ENCODE data around the gene CKS2. TPM values are rescaled to one million over a fixed set of nuclear protein-coding genes. Genes with fewer than 3 reads are reported as not detected.
"Not testable (repeated sequence)": the region's sequence is repeated elsewhere in the genome, so short reads cannot be mapped to it uniquely, and the experiment has no call there.

CKS2 gene
- polyA plus RNA-seq, 1 donor from 2014 or later = 48.5 TPM

DNA sequence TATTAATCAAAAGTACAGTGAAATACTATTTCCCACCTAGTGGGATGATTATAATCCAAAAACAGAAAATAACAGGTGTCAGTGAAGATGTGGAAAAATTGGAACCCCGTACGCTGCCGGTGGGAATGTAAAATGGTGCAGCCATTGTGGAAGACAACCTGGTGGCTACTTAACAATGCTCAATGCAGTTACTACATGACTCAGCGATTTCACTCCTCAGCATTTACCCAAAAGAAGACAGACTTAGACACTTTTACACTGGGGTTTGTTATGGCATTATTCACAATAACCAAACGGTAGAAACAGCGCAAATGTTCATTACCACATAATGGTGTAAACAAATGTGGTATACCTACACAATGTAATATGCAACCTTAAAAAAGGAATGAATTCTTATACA is 31.2 kb downstream of the CKS2 start:
- H4K20me1 ChIP-seq (ENCODE audit: insufficient read depth) = no peaks in the 10 kb centered on the region
- H3K9me2 ChIP-seq (ENCODE audit: insufficient read depth, low read length) = no peaks in the 10 kb centered on the region
- H3K36me3 ChIP-seq (ENCODE audit: insufficient read depth, low read length) = peaks cover 40% of the 10 kb centered on the region
- no peaks in the 10 kb centered on the region for H3K9me3 ChIP-seq (ENCODE audit: low read length)
- H3K79me2 ChIP-seq (replicated peaks; ENCODE audit: insufficient read depth, low read length) = peaks cover 2% of the 10 kb centered on the region
- no peak overlapping the region for H2AFZ ChIP-seq (ENCODE audit: low read depth, low read length)
- no peak overlapping the region for H3K4me2 ChIP-seq (ENCODE audit: low read length)
- H3K27me3 ChIP-seq (ENCODE audit: insufficient read depth, low read depth, low read length) = no peaks in the 10 kb centered on the region
- no peak overlapping the region for H3K27ac ChIP-seq (ENCODE audit: low read length)
- H3K4me3 ChIP-seq (ENCODE audit: low read length) = no peak overlapping the region
- no peak overlapping the region for H3K9ac ChIP-seq (ENCODE audit: low read length)
- TF ChIP-seq RAD21 (conservative IDR thresholded peaks at IDR 0.05) (no peak), MXI1 (conservative IDR thresholded peaks at IDR 0.05; ENCODE audit: poor library complexity, severe bottlenecking) (no peak), POLR2AphosphoS5 (IDR thresholded peaks at IDR 0.05) (no peak), SMC3 (conservative IDR thresholded peaks at IDR 0.05; ENCODE audit: poor library complexity) (no peak), EZH2 (IDR thresholded peaks at IDR 0.05; ENCODE audit: borderline replicate concordance, insufficient read depth, low read length, poor library complexity, severe bottlenecking) (no peak), TAF1 (IDR thresholded peaks at IDR 0.05; ENCODE audit: low read depth) (no peak)
- TF ChIP-seq, protein P1, sequence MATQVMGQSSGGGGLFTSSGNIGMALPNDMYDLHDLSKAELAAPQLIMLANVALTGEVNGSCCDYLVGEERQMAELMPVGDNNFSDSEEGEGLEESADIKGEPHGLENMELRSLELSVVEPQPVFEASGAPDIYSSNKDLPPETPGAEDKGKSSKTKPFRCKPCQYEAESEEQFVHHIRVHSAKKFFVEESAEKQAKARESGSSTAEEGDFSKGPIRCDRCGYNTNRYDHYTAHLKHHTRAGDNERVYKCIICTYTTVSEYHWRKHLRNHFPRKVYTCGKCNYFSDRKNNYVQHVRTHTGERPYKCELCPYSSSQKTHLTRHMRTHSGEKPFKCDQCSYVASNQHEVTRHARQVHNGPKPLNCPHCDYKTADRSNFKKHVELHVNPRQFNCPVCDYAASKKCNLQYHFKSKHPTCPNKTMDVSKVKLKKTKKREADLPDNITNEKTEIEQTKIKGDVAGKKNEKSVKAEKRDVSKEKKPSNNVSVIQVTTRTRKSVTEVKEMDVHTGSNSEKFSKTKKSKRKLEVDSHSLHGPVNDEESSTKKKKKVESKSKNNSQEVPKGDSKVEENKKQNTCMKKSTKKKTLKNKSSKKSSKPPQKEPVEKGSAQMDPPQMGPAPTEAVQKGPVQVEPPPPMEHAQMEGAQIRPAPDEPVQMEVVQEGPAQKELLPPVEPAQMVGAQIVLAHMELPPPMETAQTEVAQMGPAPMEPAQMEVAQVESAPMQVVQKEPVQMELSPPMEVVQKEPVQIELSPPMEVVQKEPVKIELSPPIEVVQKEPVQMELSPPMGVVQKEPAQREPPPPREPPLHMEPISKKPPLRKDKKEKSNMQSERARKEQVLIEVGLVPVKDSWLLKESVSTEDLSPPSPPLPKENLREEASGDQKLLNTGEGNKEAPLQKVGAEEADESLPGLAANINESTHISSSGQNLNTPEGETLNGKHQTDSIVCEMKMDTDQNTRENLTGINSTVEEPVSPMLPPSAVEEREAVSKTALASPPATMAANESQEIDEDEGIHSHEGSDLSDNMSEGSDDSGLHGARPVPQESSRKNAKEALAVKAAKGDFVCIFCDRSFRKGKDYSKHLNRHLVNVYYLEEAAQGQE (IDR thresholded peaks at IDR 0.05; ENCODE audit: borderline replicate concordance) = no peak
- no peaks in the 10 kb centered on the region for H3F3A ChIP-seq (ENCODE audit: insufficient read depth, low read length, poor library complexity, severe bottlenecking)

DNA sequence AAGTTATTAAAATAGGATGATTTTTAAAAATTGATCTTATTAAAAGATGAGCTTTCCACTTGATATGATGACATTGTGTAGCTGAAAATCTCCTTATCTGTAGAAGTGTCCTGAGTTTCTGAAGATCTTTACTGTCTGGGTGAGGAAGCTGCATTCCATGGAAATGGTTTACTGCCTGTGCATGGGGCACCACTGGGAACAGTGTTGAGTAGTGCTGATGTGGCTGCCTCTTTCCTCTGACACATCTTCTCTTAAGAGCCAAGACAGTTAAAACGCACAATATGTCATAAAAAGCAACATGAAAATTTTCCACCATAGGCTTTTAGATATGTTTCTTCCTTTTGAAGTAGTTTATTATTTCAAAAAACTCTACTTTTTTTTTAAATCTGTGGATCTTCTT is 32.0 kb downstream of the CKS2 start:
- no peak overlapping the region for H3K27ac ChIP-seq (ENCODE audit: low read length)
- no peaks in the 10 kb centered on the region for H3K9me2 ChIP-seq (ENCODE audit: insufficient read depth, low read length)
- H3F3A ChIP-seq (ENCODE audit: insufficient read depth, low read length, poor library complexity, severe bottlenecking) = no peaks in the 10 kb centered on the region
- H3K9me3 ChIP-seq (ENCODE audit: low read length) = no peaks in the 10 kb centered on the region
- H3K9ac ChIP-seq (ENCODE audit: low read length) = no peak overlapping the region
- H4K20me1 ChIP-seq (ENCODE audit: insufficient read depth) = no peaks in the 10 kb centered on the region
- peaks cover 40% of the 10 kb centered on the region for H3K36me3 ChIP-seq (ENCODE audit: insufficient read depth, low read length)
- no peak overlapping the region for H3K4me3 ChIP-seq (ENCODE audit: low read length)
- no peak for TF ChIP-seq RAD21 (conservative IDR thresholded peaks at IDR 0.05)
- TF ChIP-seq POLR2AphosphoS5 (IDR thresholded peaks at IDR 0.05) = no peak
- TF ChIP-seq MXI1 (conservative IDR thresholded peaks at IDR 0.05; ENCODE audit: poor library complexity, severe bottlenecking) = no peak
- TF ChIP-seq TAF1 (IDR thresholded peaks at IDR 0.05; ENCODE audit: low read depth) = no peak
- no peak overlapping the region for H2AFZ ChIP-seq (ENCODE audit: low read depth, low read length)
- H3K27me3 ChIP-seq (ENCODE audit: insufficient read depth, low read depth, low read length) = no peaks in the 10 kb centered on the region
- H3K4me2 ChIP-seq (ENCODE audit: low read length) = no peak overlapping the region
- peaks cover 2% of the 10 kb centered on the region for H3K79me2 ChIP-seq (replicated peaks; ENCODE audit: insufficient read depth, low read length)

DNA sequence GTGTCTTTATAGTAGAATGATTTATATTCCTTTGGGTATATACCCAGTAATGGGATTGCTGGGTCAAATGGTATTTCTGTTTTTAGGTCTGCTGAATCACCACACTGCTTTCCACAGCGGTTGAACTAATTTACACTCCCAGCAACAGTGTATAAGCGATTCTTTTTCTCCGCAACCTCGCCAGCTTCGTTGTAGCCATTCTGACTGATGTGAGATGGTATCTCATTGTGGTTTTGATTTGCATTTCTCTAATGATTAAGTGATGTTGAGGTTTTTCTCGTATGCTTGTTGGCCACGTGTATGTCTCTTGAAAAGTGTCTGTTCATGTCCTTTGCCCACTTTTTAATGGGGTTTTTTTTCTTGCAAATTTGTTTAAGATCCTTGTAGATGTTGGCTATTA is 32.8 kb downstream of the CKS2 start:
- H3K9me3 ChIP-seq (ENCODE audit: low read length); H3K9me2 ChIP-seq (ENCODE audit: insufficient read depth, low read length); H4K20me1 ChIP-seq (ENCODE audit: insufficient read depth); H3K4me3 ChIP-seq (ENCODE audit: low read length); H3K9ac ChIP-seq (ENCODE audit: low read length); H3K4me2 ChIP-seq (ENCODE audit: low read length); H3K27me3 ChIP-seq (ENCODE audit: insufficient read depth, low read depth, low read length); H3F3A ChIP-seq (ENCODE audit: insufficient read depth, low read length, poor library complexity, severe bottlenecking); H2AFZ ChIP-seq (ENCODE audit: low read depth, low read length); H3K27ac ChIP-seq (ENCODE audit: low read length); H3K79me2 ChIP-seq (replicated peaks; ENCODE audit: insufficient read depth, low read length): not testable (repeated sequence)
- H3K36me3 ChIP-seq (ENCODE audit: insufficient read depth, low read length) = peaks cover 38% of the 10 kb centered on the region
